Measurements from ENCODE around the gene LIN52. TPM values are rescaled to one million over a fixed set of nuclear protein-coding genes. Genes with fewer than 3 reads are reported as not detected.

Gene LIN52
- total and polyA plus RNA-seq, 2 of the 8 experiments (the other 6 are each of a cell fraction or from before 2014, with no cell fraction given) = 6.8 to 11.6 TPM

DNA sequence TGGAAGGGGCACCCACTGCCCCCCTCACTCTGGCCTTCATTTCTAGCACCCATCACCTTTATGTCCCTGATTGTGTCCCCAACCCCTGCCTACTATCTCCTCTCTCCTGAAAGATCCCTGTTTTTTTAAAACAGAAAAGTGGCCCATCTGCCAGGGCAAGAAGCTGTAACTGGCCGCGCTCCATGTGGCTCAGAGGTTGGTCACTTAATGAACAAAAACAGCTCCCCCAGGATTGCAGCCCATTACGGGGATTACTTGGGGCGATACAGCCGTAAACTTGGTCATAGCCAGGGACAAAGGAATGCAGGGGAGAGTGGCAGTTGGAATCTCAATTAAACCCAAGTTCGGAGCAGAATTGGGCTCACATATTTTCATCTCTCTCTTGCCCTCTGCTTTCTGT, 119.7 kb downstream of the LIN52 start (continued):
- TF ChIP-seq POLR2AphosphoS5 (IDR thresholded peaks at IDR 0.05; ENCODE audit: low read depth, low read length) (no peak), HDAC6 (IDR thresholded peaks at IDR 0.05; ENCODE audit: low read depth, low read length) (no peak), RFX5 (IDR thresholded peaks at IDR 0.05; ENCODE audit: borderline replicate concordance, low read depth, low read length) (no peak), SIX5 (IDR thresholded peaks at IDR 0.05; ENCODE audit: low read depth, low read length) (no peak), SRF (IDR thresholded peaks at IDR 0.05; ENCODE audit: low read depth, low read length) (no peak), GABPA (IDR thresholded peaks at IDR 0.05; ENCODE audit: borderline replicate concordance, insufficient read depth, low read length) (no peak)

All from H1 (cell line).